Activated T-cell treated with anti-CD3 and anti-CD28 coated beads, Interleukin-2, amount 50 U/mL, for 24 hours (primary cell): ENCODE results near the gene CDC42BPB.
"Not testable (repeated sequence)": the region's sequence is repeated elsewhere in the genome, so short reads cannot be mapped to it uniquely, and the experiment has no call there.

Experiments used
- DNase-seq: peaks from one replicate; pipeline ENCODE4 v3.0.0-alpha.2; 2020
- H3K27ac Mint-ChIP-seq: 2 replicates; pipeline ENCODE4 v1.8.0; 2020; ENCODE audit warnings: mild to moderate bottlenecking, mixed read lengths
- H3K27me3 Mint-ChIP-seq: 2 replicates; pipeline ENCODE4 v1.8.0; 2020; ENCODE audit warnings: mixed read lengths
- H3K36me3 Mint-ChIP-seq: 2 replicates; pipeline ENCODE4 v1.8.0; 2020; ENCODE audit warnings: low read depth, mixed read lengths
- H3K4me1 Mint-ChIP-seq: 2 replicates; pipeline ENCODE4 v1.8.0; 2020; ENCODE audit warnings: low read depth, mixed read lengths
- H3K4me3 Mint-ChIP-seq: 2 replicates; pipeline ENCODE4 v1.8.0; 2020; ENCODE audit warnings: mild to moderate bottlenecking, moderate library complexity, mixed read lengths
- H3K9me3 Mint-ChIP-seq: 2 replicates; pipeline ENCODE4 v1.8.0; 2020; ENCODE audit warnings: mixed read lengths

Gene CDC42BPB

DNA sequence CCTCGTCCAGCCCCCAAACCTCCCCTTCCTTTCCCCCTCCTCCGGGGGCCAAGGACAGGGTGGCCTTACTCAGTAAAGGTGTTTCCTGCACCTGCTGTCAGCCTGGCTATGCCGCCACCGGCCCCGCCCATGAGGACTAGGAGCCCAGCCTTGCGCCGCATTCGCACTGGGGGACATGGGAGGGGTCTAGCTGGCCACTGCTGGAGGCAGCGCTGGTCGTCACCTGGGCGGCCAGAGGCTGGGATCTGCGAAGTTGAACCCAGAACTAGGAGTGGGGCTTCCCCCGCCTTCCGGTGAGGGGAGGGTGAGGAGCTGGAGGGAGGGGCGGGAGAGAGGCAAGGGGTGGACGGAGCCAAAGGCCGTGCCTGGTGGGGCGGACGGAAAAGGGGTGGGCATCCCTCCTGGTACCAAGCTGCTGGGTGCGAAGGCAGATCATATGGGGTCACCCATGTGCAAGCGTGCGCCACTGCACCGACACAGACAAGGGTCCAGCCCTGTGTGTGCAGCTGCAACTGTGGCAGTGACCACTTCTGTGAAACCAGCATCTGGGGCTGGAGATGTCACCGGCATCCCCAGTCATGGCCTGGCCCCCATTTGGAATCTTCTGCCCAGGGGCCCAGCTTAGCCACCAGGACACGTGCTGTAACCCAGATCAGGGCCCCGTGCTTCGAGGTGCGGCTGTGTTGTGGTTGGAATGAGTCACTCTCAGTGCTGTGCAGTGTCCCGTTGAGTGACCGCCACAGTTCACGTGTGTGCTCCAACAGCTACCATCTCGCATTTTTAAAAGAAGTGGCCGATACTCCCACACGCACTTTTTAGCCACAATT, 126.4 kb downstream of the CDC42BPB start:
- no peak overlapping the region for H3K27ac Mint-ChIP-seq
- H3K27me3 Mint-ChIP-seq = peaks cover 38% of the 10 kb centered on the region
- H3K36me3 Mint-ChIP-seq = no peaks in the 10 kb centered on the region
- H3K4me1 Mint-ChIP-seq = peaks cover 6% of the 10 kb centered on the region
- DNase-seq = no peak
- H3K4me3 Mint-ChIP-seq = no peak overlapping the region
- H3K9me3 Mint-ChIP-seq = no peaks in the 10 kb centered on the region

DNA sequence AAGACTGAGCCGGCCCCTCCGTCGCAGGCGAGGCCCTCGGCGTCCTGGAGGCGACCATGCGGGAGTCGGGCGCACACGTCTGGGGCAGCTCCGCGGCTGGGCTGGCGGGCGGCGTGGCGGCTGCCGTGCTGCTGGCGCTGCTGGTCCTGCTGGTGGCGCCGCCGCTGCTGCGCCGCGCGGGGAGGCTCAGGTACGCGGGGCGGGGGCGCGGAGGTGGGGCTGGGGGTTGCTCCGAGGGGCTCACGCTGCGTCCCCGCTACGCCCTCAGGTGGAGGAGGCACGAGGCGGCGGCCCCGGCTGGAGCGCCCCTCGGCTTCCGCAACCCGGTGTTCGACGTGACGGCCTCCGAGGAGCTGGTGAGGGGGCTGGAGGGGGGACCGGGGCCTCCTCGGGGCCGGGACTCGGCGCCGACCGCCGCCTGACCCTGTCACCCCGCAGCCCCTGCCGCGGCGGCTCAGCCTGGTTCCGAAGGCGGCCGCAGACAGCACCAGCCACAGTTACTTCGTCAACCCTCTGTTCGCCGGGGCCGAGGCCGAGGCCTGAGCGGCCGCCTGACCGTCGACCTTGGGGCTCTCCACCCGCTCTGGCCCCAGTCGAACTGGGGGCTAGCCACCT, 127.1 kb downstream of the CDC42BPB start:
- Mint-ChIP-seq H3K9me3 (no peaks in the 10 kb centered on the region), H3K4me3 (no peak overlapping the region), H3K27me3 (peaks cover 45% of the 10 kb centered on the region), H3K27ac (no peak overlapping the region), H3K36me3 (no peaks in the 10 kb centered on the region), H3K4me1 (peaks cover 8% of the 10 kb centered on the region)
- no peak for DNase-seq

DNA sequence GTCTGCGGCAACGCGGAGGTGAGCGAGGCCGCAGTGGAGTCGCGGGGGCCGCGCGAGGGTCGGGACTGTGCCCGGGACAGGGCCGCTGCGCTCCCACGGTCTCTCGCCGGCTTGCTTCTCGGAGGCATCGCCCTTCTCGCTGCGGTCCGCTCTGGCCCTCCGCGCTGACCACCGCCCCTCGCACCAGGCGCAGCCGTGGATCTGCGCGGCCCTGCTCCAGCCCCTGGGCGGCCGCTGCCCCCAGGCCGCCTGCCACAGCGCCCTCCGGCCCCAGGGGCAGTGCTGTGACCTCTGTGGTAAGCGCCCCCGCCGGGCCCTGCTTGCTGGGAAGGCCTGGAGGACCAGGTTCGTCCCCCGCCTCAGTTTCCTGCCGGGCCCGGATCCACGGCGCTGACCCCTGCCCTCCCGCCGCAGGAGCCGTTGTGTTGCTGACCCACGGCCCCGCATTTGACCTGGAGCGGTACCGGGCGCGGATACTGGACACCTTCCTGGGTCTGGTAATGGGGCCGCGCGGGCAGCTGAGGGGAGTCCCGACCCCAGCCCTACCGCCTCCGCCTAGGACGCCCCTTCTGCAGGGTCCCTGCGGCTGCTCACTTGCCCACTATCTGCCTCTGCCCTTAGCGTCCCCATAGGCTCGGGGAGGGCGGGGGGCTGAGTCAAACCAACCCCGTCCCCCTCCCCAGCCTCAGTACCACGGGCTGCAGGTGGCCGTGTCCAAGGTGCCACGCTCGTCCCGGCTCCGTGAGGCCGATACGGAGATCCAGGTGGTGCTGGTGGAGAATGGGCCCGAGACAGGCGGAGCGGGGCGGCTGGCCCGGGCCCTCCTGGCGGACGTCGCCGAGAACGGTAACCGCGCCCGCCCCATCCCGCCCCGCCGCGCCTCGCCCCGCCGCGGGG, 127.9 kb downstream of the CDC42BPB start:
- H3K4me3 Mint-ChIP-seq = no peak overlapping the region
- no peak overlapping the region for H3K27ac Mint-ChIP-seq
- H3K9me3 Mint-ChIP-seq = no peaks in the 10 kb centered on the region
- H3K4me1 Mint-ChIP-seq = peaks cover 9% of the 10 kb centered on the region
- no peak for DNase-seq
- no peaks in the 10 kb centered on the region for H3K36me3 Mint-ChIP-seq
- H3K27me3 Mint-ChIP-seq = peaks cover 50% of the 10 kb centered on the region

DNA sequence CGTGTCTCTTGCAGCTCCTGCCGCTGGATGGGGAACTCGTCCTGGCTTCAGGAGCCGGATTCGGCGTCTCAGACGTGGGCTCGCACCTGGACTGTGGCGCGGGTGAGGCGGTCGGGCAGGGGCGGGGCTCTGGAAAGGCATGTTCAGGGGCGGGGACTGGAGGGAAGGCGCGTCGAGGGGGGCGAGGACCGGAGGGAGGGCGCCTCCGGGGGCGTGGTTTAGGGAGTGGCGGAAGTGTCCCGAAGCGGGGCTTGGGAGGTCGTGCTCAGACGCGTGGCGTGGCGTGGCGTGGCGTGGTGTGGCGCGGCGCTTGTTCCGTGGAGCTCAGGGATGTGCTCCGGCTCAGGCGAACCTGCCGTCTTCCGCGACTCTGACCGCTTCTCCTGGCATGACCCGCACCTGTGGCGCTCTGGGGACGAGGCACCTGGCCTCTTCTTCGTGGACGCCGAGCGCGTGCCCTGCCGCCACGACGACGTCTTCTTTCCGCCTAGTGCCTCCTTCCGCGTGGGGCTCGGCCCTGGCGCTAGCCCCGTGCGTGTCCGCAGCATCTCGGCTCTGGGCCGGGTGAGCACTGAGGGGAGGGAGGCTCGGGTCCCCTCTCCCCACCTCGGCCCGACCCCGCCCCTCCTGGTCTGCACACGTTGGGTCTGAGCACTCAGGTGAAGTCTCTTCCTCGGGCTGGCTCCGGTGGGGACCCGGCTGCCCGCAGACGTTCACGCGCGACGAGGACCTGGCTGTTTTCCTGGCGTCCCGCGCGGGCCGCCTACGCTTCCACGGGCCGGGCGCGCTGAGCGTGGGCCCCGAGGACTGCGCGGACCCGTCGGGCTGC, 128.7 kb downstream of the CDC42BPB start:
- Mint-ChIP-seq H3K4me1 (peaks cover 12% of the 10 kb centered on the region), H3K36me3 (no peaks in the 10 kb centered on the region), H3K4me3 (peak overlapping the region; percentile 51), H3K9me3 (no peaks in the 10 kb centered on the region), H3K27me3 (peaks cover 56% of the 10 kb centered on the region), H3K27ac (no peak overlapping the region)
- DNase-seq = peak; percentile 80

DNA sequence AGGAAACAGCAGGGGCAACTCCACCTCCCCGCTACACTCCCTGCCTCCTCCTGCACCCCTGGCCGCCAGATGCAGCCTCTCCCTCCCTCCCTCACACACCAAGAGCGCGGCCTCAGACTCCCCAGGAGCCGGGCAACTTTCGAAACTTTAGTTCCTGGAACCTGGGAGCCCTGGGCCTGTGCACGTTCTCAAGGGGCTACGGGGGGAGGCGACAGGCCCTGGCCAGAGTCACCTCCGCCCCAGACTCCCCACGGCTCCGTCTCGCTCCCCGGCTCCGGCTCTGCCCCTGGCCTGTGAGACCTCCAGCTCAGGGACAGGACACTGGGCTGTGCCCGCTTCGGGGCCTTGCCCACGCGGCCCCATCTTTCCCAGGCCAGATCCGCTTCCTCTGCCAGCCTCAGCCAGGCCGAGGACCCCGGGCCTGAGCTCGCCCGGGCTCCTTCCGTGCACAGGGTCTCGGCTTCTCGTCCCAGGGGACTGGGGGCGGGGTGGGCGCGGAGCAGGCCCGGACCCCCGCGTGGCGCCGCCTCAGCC, 129.4 kb downstream of the CDC42BPB start:
- peaks cover 59% of the 10 kb centered on the region for H3K27me3 Mint-ChIP-seq
- no peaks in the 10 kb centered on the region for H3K9me3 Mint-ChIP-seq
- no peaks in the 10 kb centered on the region for H3K36me3 Mint-ChIP-seq
- no peak overlapping the region for H3K27ac Mint-ChIP-seq
- peaks cover 16% of the 10 kb centered on the region for H3K4me1 Mint-ChIP-seq
- peak; percentile 52 for DNase-seq
- H3K4me3 Mint-ChIP-seq = no peak overlapping the region

DNA sequence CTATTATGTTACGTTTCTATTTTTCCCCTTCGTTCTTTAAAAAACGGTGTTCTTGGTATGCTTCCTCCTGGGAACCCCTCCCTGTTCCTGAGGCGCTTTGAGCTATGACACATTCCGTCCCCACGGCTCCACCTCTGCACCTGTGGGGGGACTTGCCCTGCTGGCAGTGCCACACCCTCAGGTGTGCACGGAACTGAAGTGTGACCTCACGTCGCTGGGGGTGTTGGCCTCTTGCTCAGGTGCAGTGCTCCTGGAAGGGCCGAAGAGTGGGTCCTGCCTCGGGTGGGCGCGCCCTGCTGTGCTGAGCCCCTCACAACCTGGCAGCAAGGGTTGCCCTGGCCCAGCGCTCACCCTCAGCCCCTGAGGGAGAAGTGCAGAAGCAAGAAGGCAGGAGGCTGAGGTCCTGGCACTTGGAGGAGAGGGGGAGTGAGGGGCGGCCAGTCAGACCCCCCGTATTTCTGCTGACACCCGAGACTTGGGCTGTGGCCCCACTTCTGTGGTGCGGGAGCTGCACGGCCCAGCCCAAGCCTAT, 129.9 kb downstream of the CDC42BPB start:
- no peak overlapping the region for H3K4me3 Mint-ChIP-seq
- H3K36me3 Mint-ChIP-seq = no peaks in the 10 kb centered on the region
- peaks cover 16% of the 10 kb centered on the region for H3K4me1 Mint-ChIP-seq
- H3K9me3 Mint-ChIP-seq = no peaks in the 10 kb centered on the region
- peaks cover 60% of the 10 kb centered on the region for H3K27me3 Mint-ChIP-seq
- DNase-seq = no peak
- H3K27ac Mint-ChIP-seq = no peak overlapping the region

DNA sequence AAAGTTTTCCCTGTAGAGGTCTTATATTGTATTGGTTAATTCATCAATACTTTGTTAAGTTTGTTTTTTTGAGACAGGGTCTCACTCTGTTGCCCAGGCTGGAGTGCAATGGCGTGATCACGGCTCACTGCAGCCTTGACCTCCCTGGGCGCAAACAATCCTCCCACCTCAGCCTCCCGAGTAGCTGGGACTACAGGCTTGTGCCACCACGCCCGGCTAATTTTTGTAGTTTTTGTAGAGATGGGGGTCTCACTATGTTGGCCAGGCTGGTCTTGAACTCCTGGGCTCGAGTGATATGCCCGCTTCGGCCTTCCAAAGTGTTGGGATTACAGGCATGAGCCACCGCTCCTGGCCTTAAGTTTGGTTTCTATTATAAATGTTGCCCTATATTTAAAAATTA, 130.5 kb downstream of the CDC42BPB start:
- H3K27ac Mint-ChIP-seq, DNase-seq, H3K36me3 Mint-ChIP-seq, H3K4me3 Mint-ChIP-seq, H3K9me3 Mint-ChIP-seq: not testable (repeated sequence)
- H3K27me3 Mint-ChIP-seq = peaks cover 60% of the 10 kb centered on the region
- peaks cover 16% of the 10 kb centered on the region for H3K4me1 Mint-ChIP-seq

DNA sequence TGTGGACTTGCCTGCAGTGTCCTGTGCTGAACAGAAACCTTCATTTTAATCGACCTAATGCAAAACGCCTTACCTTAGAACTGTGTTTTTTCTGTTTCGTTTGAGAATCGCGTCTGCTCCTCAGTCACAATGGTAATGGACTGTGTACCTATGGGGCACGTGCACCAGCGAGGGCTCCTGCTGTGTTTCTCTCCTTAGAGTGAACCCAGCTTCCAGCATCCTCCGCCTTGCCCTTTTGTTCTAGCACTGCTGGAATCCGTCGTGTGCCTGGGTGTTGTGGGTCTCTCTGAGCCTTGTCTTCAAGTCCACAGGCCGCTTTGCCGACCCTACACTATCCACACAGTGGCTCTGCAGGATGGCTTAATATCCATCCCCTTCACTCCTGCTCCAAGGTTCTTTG, 131.2 kb downstream of the CDC42BPB start:
- peaks cover 16% of the 10 kb centered on the region for H3K4me1 Mint-ChIP-seq

DNA sequence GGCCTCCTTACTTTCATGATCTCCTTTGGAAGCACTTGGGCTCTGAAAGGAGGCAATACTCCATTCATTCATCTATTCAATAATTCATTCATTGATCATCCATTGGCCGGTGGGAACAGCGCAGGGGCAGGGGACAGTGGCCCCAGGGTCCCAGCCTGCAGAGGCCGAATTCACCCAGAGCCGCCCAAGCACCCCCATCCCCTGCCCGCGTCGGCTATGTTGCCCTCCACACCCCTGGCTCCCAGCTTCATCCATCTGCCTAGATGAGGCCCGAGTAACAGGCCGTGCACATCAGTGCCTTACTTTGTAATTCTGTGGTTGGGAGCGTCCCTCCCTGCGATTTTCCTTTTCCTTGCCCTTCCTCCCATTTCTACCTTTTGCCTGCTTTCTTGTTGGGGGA, 131.7 kb downstream of the CDC42BPB start:
- no peak overlapping the region for H3K4me3 Mint-ChIP-seq
- H3K4me1 Mint-ChIP-seq = peaks cover 16% of the 10 kb centered on the region
- H3K27me3 Mint-ChIP-seq = peaks cover 49% of the 10 kb centered on the region
- no peak for DNase-seq
- no peak overlapping the region for H3K27ac Mint-ChIP-seq
- H3K36me3 Mint-ChIP-seq = no peaks in the 10 kb centered on the region
- no peaks in the 10 kb centered on the region for H3K9me3 Mint-ChIP-seq

More for the DNA sequence above, 131.2 kb downstream of the CDC42BPB start:
- Mint-ChIP-seq H3K9me3 (no peaks in the 10 kb centered on the region), H3K4me3 (no peak overlapping the region), H3K27me3 (peaks cover 53% of the 10 kb centered on the region), H3K27ac (no peak overlapping the region), H3K36me3 (no peaks in the 10 kb centered on the region)
- no peak for DNase-seq

DNA sequence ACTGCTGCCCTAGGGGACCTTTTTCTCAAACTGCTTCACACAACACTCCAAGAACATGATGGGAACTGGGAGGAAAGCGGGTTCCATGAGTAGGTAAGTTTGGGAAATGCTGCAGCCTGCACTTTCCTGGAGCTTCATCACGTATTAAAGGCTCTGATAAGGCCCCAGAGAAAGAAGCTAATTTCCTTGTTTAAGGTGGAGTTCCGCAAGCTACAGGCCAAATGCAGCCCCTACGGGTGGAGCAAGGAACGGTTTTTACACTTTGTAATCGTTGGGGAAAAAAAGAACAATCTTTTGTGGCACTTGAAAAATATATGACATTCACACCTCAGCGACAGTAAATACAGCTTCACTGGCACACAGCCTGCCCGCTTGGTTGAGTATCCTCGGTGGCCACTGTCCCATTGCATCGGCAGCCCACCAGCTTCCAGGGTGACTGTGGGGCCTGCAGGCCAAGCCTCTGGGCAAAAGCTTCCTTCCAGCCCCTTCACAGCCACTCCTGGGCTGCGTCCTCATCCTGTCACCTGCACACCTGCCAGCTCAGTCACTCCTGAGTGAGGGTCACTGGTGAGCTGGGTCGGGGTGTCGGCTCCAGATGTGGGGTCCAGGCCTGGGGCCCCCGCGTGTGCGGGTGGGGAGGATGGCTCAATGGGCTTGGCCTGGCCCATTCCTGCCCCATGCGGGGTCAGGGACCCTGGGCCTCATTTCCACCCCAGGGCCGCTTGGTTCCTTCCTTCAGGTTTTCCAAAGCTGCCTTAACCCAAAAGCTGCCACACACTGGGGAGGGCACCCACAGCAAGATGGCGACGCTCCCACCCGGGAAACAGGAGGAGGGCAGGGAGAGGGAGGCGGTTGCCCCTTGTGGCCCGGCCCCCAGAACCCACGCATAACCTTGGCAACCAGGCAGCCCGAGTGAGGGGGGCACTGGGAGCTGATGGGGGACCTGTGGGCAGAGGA, 132.4 kb downstream of the CDC42BPB start:
- H3K27me3 Mint-ChIP-seq = peaks cover 48% of the 10 kb centered on the region
- H3K36me3 Mint-ChIP-seq = no peaks in the 10 kb centered on the region
- no peak overlapping the region for H3K4me3 Mint-ChIP-seq
- no peaks in the 10 kb centered on the region for H3K9me3 Mint-ChIP-seq
- no peak overlapping the region for H3K27ac Mint-ChIP-seq
- H3K4me1 Mint-ChIP-seq = peaks cover 16% of the 10 kb centered on the region
- no peak for DNase-seq

DNA sequence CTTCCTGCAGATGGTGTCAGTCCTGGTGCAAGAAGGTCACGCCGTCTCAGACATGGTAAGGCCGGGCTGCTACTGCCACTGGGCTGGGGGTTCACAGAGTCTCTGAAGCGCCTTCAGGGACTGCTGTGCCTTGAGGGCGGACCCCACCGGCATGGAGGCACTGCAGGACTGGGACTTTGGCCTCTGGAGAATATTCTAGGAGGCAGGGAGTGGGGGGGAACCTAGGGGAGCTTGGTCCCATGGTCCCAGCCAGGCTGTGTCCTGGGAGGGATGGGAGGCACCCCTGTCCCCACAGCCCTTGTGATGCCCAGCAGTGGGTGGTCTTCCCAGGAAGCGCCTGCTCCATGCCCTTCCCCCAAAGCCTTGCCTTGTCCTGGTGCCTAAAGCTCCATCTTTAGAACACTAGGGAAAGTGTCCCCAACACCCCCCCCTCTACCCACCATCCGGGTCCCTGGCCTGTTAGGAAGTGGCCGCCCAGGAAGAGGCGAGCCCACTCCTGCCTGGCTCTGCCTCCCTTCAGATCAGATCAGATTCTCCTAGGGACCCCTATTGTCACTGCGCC, 133.3 kb downstream of the CDC42BPB start:
- Mint-ChIP-seq H3K9me3 (no peaks in the 10 kb centered on the region), H3K36me3 (no peaks in the 10 kb centered on the region), H3K4me1 (peaks cover 16% of the 10 kb centered on the region), H3K4me3 (no peak overlapping the region), H3K27me3 (peaks cover 45% of the 10 kb centered on the region), H3K27ac (no peak overlapping the region)
- no peak for DNase-seq

DNA sequence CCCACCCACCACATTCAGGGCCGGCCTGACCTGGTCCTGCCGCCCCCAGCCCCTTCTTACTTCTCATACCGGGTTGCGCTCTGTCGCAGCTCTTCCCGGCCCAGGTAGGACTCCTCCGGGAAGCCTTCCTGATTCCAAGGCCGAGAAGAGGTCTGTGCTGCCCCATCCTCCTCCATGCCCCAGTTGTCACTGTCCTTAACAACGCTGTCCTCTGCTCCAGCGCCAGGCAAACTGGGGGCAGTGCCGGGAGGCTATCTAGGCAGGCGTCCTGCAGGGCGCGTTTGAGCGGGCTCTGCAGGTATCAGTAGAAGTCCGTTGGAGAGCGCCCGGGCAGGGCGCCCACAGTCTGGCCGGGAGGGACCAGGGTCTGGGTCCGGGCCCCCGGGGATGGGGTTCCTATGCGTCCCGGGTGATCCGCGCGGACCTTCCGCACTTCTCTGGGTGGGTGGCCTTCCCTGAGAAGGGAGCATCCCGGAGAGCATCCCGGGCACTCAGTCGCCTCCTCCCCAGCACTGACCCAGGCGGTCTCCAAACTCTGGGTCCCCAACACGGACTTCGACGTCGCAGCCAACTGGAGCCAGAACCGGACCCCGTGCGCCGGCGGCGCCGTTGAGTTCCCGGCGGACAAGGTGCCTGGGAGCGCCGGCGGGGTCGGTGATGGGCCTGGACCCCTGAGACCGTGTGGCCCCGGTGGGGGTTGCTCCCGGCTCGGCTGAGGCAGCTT, 134.0 kb downstream of the CDC42BPB start:
- no peaks in the 10 kb centered on the region for H3K9me3 Mint-ChIP-seq
- no peaks in the 10 kb centered on the region for H3K36me3 Mint-ChIP-seq
- peak overlapping the region; percentile 33 for H3K4me3 Mint-ChIP-seq
- no peak overlapping the region for H3K27ac Mint-ChIP-seq
- no peak for DNase-seq
- H3K27me3 Mint-ChIP-seq = peaks cover 41% of the 10 kb centered on the region
- peaks cover 13% of the 10 kb centered on the region for H3K4me1 Mint-ChIP-seq
